IMR-90 (cell line): Measurements from ENCODE around the gene JAKMIP1.

Experiments used
- CTCF ChIP-seq: conservative IDR thresholded peaks from 2 replicates; pipeline ENCODE4 v1.5.1; 2012; ENCODE audit warnings: mild to moderate bottlenecking, low read depth, low read length, improper control_type of control experiment
- MXI1 ChIP-seq: IDR thresholded peaks from 2 replicates; pipeline ENCODE4 v1.6.1; 2012; ENCODE audit warnings: low read depth, mild to moderate bottlenecking, low read length, moderate library complexity, borderline replicate concordance
- POLR2A ChIP-seq: IDR thresholded peaks from 2 replicates; pipeline ENCODE4 v1.6.1; 2012; ENCODE audit warnings: mild to moderate bottlenecking, low read depth, low read length
- SMC3 ChIP-seq: fragments of 150-350 bp; IDR thresholded peaks from 2 replicates; pipeline ENCODE4 v1.6.1; 2016; ENCODE audit warnings: low read depth, mild to moderate bottlenecking, antibody characterized with exemption, low read length, moderate library complexity

GRCh38 chr4:6110681-6111353 is 89.5 kb downstream of the JAKMIP1 start:
- TF ChIP-seq CTCF (no peak), SMC3 (no peak), POLR2A (no peak), MXI1 (no peak)
